ENCODE measurements around the gene SLC19A1.

- no peak for TF ChIP-seq CTCF (IDR thresholded peaks at IDR 0.05; ENCODE audit: low read length)
- TF ChIP-seq EZH2phosphoT487 (IDR thresholded peaks at IDR 0.05; ENCODE audit: low read length) = no peak
- no peak for TF ChIP-seq EZH2 (optimal IDR thresholded peaks at IDR 0.05; ENCODE audit: low read depth, low read length)
Observed at GRCh38 chr21:45476582-45476981, 65.7 kb downstream of the SLC19A1 start.

Measured in MM.1S (cell line).